Activated CD8-positive, alpha-beta memory T cell treated with anti-CD3 and anti-CD28 coated beads, Interleukin-2, amount 50 U/mL, for 1 hour (primary cell): ENCODE results near the gene ASTN2.

Source experiments
- DNase-seq: peaks from one replicate; pipeline ENCODE4 v3.0.0-alpha.2; 2020; ENCODE audit errors: extremely low read depth

Gene ASTN2

DNA sequence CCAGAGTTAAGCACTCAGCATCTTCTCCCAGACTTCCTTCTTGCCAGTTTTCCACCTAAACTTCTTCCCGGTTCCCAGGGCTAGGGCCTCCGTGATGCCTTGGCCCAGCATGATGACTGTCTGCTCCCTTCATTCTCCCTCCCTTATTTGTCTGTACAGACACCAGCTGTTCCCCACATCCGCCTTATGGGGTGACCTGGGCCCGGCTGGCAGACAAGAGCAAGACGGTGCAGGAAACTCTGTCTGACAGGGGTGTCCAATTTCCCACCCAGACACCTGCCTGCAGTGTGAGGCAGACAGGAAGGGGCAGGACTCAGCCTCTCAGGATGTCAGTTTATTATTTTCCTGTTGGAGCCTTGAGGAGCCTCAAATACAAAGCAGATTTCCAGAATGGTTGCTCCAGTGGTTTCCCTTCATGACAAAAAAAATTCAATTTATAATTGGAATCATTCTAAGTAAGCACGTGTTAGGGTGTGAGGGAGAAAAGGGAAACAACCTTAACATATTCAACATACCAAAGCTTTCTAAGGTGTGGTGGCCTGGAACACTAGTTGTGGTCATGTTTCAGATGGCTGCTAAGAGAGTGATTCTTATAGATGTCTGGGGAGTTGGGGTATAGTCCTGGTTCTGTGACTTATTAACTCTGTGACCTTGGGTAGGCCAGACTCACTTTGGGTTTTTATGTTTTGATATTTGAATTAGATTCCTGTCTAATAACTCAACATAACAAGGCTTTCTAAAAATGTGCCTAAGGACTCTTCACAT, 1026.7 kb downstream of the ASTN2 start:
- no peak for DNase-seq

GRCh38 chr9:116383936-116384335, 1030.9 kb downstream of the ASTN2 start:
- no peak for DNase-seq

DNA sequence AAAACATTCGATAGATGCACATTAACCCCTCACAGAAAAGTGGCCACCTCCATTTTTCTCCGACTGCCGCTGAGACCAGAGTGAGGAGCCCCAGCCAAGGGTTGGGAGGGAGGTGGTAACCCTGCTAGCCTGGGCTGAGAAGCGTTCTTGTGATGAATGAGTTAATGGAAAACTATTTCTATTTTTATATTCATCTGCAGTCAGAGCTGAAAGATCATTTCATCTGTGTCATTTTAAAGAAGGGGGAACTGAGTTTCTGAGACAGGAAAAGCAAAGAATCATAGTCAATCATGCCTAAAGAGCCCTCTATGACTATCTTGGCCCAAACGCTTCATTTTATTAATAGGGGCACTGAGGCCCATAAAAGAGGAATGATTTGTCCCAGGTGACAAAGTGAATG, 1031.7 kb downstream of the ASTN2 start:
- DNase-seq, result no peak

DNA sequence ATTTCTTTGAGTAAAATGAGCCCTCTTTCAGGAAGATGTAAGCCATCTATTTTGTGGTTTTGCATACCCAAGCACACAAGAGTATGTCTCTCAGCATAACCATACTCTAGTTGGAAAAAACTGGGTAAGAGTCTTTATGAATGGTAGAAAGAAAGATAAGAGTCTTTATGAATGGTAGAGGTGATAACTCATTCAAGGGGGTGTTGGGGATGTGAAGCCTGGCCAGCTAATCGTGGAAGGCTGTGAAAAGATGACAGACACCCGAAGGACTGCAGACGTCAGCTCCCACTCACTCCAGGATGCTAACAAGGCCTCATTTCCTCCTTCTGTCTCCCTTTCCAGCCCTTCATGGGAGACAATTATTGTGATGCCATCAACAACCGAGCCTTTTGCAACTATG, 1032.8 kb downstream of the ASTN2 start:
- no peak for DNase-seq

DNA sequence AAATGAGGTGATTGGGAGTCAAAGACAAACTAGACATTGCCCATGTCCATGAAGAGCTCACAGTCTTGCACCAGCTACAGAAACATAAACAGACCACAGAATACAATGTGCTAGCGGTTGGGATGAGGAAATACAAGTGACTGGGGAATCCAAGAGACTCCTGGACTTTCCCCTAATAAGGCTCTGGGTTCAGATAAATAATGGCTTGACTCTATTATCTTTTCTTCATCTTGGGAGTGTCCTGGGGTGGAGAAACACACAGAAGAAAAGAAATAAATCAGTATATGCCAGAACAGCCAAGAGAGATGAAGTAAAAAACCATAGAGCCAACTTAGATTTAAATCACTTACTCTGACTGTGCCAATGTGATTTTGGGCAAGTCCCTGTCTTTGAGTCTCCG, 1033.5 kb downstream of the ASTN2 start:
- no peak for DNase-seq

- no peak for DNase-seq
Observed at GRCh38 chr9:116380496-116380995, 1034.3 kb downstream of the ASTN2 start.

- DNase-seq, result no peak
Observed at GRCh38 chr9:116379821-116380220, 1035.0 kb downstream of the ASTN2 start.

DNA sequence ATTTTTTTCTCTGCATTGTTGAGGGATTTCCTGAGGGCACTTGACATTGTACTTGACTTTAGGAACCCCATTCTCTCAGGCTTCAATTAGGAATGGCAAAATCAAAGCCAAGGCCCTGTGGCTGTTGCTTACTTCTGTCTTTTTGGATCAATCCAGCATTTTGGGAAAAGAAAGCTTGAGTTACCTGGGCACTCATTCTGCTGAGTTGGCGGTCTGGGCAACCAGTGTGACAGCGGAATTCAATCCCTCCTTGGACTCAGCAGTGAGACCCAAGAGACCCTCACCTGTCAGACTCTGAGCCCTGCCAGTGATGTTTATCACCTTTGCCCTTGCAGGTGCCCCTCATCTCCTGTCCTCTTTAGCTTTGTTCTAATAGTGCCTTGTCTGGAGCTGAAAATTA, 1036.0 kb downstream of the ASTN2 start:
- no peak for DNase-seq

- no peak for DNase-seq
Observed at GRCh38 chr9:116377179-116377798, 1037.6 kb downstream of the ASTN2 start.
